ENCODE results near the gene ARF6.

- no peak for TF ChIP-seq YY1 (IDR thresholded peaks at IDR 0.05; ENCODE audit: insufficient read depth, insufficient read length)
- no peak for TF ChIP-seq ZNF274 (IDR thresholded peaks at IDR 0.05; ENCODE audit: low read depth, low read length)
These were observed 22.0 kb upstream of the ARF6 start for GRCh38 chr14:49870908-49871307.

Measured in NT2/D1 (cell line).